Transverse colon (tissue), 3 donors: Measurements from ENCODE around the gene TMEM62.

Experiments used
- CTCF ChIP-seq, 5 experiments: fragments of 200-600 bp in 3 of 5; fragments of 450-650 bp in 2 of 5; sonication (generic) in 3 of 5; IDR thresholded peaks; 1 replicate in 2 of 5; 2 replicates in 3 of 5; pipeline ENCODE4 v1.5.1; 2016 to 2017; ENCODE audit warnings: antibody characterized with exemption in 5 of 5, inconsistent platforms in 3 of 5, mild to moderate bottlenecking in 2 of 5, moderate library complexity in 1 of 5
- EP300 ChIP-seq: sonication (generic); formaldehyde crosslinking; IDR thresholded peaks from one replicate; pipeline ENCODE4 v1.6.1; 2017; ENCODE audit warnings: antibody characterized with exemption, low read depth
- POLR2A ChIP-seq: fragments of 450-650 bp; IDR thresholded peaks from one replicate; pipeline ENCODE4 v1.6.1; 2016; ENCODE audit warnings: antibody characterized with exemption, mild to moderate bottlenecking, moderate library complexity

GRCh38 chr15:43121863-43122262 lies 11.5 kb upstream of the TMEM62 start:
- no peak for TF ChIP-seq CTCF (IDR thresholded peaks at IDR 0.05)
- no peak for TF ChIP-seq POLR2A
- TF ChIP-seq EP300 = no peak
